BJ (cell line): ENCODE results near the gene KCND3. TPM values are rescaled to one million over a fixed set of nuclear protein-coding genes. Genes with fewer than 3 reads are reported as not detected.

Experiments used
- CTCF ChIA-PET: fragments of 350-600 bp; formaldehyde crosslinking; extraction: SDS; loops from one replicate; lab custom pipeline; 2021; ENCODE audit warnings: antibody characterized with exemption, inconsistent platforms; lab: Yijun Ruan, JAX
- POLR2A ChIA-PET: fragments of 300-600 bp; sonication (Branson Sonifier 250); formaldehyde crosslinking; extraction: SDS; loops from one replicate; lab custom pipeline; 2021; ENCODE audit warnings: antibody characterized with exemption; lab: Charles Lee
- DNase-seq: peaks from one replicate; pipeline ENCODE4 v3.0.0-alpha.2; 2011; ENCODE audit warnings: low read depth
- H3K27me3 ChIP-seq: 2 replicates; pipeline ENCODE4 v1.6.0; 2011; ENCODE audit warnings: low read length; ENCODE audit not compliant: control insufficient read depth, insufficient read depth
- H3K36me3 ChIP-seq: 2 replicates; pipeline ENCODE4 v1.5.1; 2011; ENCODE audit warnings: low read length; ENCODE audit not compliant: control insufficient read depth, insufficient read depth
- H3K4me3 ChIP-seq: 2 replicates; pipeline ENCODE4 v1.5.1; 2011; ENCODE audit warnings: low read depth, mild to moderate bottlenecking, control low read depth, low read length
- CTCF ChIP-seq: IDR thresholded peaks from 2 replicates; pipeline ENCODE4 v1.5.1; 2011; ENCODE audit warnings: low read depth, mild to moderate bottlenecking, control low read depth, inconsistent platforms, low read length, moderate library complexity; ENCODE audit not compliant: insufficient read depth
- polyA plus RNA-seq: library from polyadenylated mRNA; depleted of rRNA; stranded (reverse); fragments of >200 nt; gene quantifications from 2 replicates; pipeline ENCODE4 v1.2.3, GENCODE V29; 2011

KCND3 gene
- polyA plus RNA-seq, 1 experiment: 3.6 TPM

- TF ChIP-seq CTCF: no peak
- DNase-seq: no peak
- POLR2A ChIA-PET: no interaction called here
- Histone ChIP-seq H3K27me3 (0 out of 2 replicates have a peak, but pooled peaks cover 2% of the 10 kb centered on the region), H3K4me3 (no peak overlapping the region), H3K36me3 (no peaks in the 10 kb centered on the region)
- CTCF ChIA-PET: no interaction called here
Measured at GRCh38 chr1:111870181-111870580, 119.3 kb downstream of the KCND3 start.

- TF ChIP-seq CTCF: no peak
- H3K36me3 ChIP-seq: no peaks in the 10 kb centered on the region
- H3K4me3 ChIP-seq: no peak overlapping the region
- CTCF ChIA-PET: no interaction called here
- POLR2A ChIA-PET: no interaction called here
- 0 out of 2 replicates have a peak, but pooled peaks cover 2% of the 10 kb centered on the region for H3K27me3 ChIP-seq
- no peak for DNase-seq
Measured at GRCh38 chr1:111867868-111868440, 121.5 kb downstream of the KCND3 start.

DNA sequence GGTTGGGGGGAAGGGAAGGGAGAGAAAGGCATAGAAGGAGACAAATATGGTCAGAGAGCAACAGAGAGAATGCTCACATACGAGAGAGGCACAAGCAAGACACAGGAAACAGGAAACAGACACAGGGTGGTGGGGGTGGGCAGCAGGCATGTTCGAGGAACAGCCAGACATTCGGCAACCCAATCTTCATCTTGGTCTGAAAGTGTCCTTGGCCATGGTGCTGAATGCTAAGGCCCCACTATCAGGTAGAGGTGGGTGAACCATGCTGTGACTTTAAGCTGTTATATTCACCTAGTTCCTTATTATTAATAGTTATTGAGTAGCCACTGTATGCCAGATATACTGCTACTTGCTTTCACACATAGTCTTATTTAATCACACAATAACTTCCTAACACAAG is 124.6 kb downstream of the KCND3 start:
- TF ChIP-seq CTCF: no peak
- CTCF ChIA-PET: interaction anchor here (0.5 kb wide), 1 partner anchor 24 kb away, joined by 3 read pairs; no protein-coding TSS in a partner anchor
- DNase-seq: no peak

GRCh38 chr1:111863401-111863800 is 126.1 kb downstream of the KCND3 start:
- no peak overlapping the region for H3K4me3 ChIP-seq
- no peak for DNase-seq
- no peaks in the 10 kb centered on the region for H3K36me3 ChIP-seq
- no peaks in the 10 kb centered on the region; the same call in none of the 2 replicates for H3K27me3 ChIP-seq
- TF ChIP-seq CTCF: no peak
- POLR2A ChIA-PET: no interaction called here
- CTCF ChIA-PET: no interaction called here

More for the DNA sequence above, 124.6 kb downstream of the KCND3 start:
- Histone ChIP-seq H3K4me3 (no peak overlapping the region), H3K27me3 (no peaks in the 10 kb centered on the region), H3K36me3 (no peaks in the 10 kb centered on the region)
- POLR2A ChIA-PET: no interaction called here

DNA sequence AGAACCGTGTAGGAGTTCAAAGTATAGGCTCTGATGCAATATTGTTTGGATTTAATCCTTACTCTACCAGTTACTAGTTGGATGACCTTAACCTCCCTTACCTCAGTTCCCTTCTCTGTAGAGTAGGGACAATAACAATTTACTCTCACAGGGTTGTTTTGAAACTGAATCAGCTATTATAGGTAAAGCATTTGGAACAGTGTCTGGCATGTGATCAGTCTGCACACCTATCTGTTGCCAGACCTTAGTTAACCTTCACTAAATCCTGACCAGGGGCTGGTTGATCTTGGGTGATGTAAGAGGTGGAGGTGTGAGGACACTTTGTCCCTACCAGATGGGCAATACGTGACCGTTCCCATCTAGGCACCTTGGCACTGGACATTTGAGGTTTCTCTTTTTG is 126.9 kb downstream of the KCND3 start:
- CTCF ChIA-PET: no interaction called here
- no peaks in the 10 kb centered on the region for H3K36me3 ChIP-seq
- no peak overlapping the region for H3K4me3 ChIP-seq
- DNase-seq: no peak
- peaks cover 2% of the 10 kb centered on the region for H3K27me3 ChIP-seq
- POLR2A ChIA-PET: no interaction called here
- TF ChIP-seq CTCF: no peak
